Pons (tissue), 1 donor: ENCODE measurements around the gene CHTOP.
"Not testable (repeated sequence)": the region's sequence is repeated elsewhere in the genome, so short reads cannot be mapped to it uniquely, and the experiment has no call there.

ENCODE experiments used
- DNase-seq: peaks from one replicate; pipeline ENCODE4 v3.0.0-alpha.2; 2016; ENCODE audit warnings: low spot score

CHTOP gene

DNA sequence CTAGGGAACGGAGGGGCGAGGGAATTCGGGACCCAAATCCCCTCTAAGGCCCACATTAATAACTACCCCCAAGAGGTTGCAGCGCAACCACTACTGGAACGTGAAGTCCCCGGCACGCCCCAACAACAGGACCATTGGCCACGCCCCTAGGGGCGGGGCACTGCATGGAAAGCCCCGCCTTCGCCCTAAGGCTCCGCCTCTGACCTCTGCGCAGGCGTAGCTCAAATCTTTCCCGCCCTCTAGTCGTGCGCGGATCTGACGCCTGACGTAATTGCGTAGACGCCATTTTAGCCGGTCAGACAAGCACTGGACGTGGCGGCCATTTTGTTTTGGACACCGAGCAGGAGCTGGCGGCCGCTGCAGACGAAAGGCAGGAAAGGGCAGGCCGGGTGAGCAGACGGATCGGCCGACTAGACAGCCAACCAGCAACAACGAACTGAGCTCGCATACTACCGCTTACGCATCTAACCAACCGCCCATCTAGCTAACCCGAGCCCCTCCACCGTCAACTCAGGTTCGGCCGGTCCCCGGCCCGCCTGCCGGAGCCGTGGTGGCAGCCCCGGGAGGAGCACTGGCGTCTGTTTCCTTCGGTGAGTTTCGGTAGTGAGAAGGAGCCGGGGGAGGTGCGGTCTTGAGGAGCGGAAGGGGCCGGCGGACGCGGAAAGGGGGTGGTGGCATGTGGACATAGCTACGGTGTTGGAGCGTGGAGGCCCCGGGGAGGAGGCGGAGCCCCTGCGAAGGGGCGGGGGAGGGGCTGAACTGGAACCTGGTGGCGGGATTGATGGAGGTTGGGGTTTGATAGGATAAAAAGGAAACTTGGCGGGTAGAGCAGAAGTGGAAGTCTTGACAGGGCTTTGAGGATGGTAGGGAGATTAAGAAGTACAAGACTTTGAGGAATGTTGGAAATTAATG is at the start of gene CHTOP:
Gene CHTOP, plus strand, starts transcription at position 313 of the 912 bp plus-strand sequence. CDS start 2,523 bp downstream, outside the sequence.
- DNase-seq: peak; percentile 99

GRCh38 chr1:153585006-153585405 is 48.9 kb upstream of the CHTOP start:
- DNase-seq: no peak

DNA sequence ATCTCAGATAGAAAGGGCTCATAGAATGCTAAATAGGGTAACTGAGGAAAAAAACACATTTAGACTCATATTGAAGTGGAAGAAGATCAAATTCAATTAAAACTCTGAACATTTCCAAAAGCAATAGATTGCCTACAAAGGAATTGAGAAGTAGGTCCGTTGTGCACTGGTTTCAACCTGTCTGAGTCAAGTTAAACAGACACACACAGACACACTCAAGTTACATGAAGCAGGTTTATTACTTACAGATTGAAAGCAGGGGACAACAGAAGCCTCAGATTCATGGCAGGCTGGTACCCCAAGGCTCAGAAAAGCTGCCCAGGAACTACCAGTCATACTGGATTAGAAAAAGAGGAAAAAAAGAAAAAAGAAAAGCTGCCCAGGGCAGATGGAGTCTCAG is 47.5 kb upstream of the CHTOP start:
- DNase-seq: no peak

DNA sequence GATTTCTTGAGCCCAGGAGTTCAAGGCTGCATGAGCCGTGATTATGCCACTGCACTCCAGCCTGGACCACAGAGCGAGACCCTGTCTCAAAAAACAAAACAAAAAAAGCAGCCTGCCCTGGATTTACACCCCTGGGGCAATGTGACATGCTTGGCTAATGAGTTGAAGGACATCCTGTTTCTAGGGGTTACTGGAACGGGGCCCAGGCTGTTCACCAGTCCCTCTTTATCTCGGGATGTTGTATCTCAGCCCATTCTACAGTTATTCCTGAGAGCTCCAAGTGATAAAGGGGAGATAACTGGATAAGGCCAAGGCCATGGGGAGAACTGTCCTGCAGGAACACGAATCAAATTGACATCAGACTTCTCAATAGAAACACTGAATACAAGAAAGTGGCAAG is 46.6 kb upstream of the CHTOP start:
- DNase-seq: no peak

DNA sequence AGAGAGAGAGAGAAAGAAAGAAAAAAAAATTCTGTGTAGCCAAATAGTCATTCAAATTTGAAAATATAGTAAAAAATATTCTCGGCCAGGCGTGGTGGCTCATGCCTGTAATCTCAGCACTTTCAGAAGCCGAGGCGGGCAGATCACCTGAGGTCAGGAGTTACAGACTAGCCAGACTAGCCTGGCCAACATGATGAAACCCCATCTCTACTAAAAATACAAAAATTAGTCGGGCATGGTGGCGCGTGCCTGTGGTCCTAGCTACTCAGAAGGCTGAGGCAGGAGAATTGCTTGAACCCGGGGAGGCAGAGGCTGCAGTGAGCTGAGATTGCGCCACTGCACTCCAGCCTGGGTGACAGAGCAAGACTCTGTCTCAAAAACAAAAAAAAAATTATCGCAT is 45.8 kb upstream of the CHTOP start:
- not testable (repeated sequence) for DNase-seq

GRCh38 chr1:153588482-153588881 is 45.4 kb upstream of the CHTOP start:
- DNase-seq: no peak

DNA sequence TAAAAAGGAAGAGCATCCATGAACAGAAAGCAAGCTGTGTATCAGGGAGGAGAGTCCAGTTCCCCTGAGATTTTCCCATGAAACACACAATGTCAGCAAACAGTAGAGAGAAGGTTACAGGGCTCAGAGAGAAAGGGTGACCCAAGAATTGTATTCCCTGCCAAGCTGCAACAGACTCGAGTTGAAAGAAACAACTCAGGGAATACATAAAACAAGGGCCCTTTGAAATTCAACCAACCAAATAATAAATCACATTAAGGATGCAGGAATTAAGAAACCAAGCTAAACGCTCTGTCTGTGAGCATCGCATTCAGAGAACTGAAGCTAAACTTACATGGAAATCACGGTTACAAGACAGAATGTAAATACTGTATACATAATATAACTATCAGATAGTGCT is 41.1 kb upstream of the CHTOP start:
- DNase-seq: peak; percentile 65

GRCh38 chr1:153597206-153597605 is 36.7 kb upstream of the CHTOP start:
- no peak for DNase-seq

DNA sequence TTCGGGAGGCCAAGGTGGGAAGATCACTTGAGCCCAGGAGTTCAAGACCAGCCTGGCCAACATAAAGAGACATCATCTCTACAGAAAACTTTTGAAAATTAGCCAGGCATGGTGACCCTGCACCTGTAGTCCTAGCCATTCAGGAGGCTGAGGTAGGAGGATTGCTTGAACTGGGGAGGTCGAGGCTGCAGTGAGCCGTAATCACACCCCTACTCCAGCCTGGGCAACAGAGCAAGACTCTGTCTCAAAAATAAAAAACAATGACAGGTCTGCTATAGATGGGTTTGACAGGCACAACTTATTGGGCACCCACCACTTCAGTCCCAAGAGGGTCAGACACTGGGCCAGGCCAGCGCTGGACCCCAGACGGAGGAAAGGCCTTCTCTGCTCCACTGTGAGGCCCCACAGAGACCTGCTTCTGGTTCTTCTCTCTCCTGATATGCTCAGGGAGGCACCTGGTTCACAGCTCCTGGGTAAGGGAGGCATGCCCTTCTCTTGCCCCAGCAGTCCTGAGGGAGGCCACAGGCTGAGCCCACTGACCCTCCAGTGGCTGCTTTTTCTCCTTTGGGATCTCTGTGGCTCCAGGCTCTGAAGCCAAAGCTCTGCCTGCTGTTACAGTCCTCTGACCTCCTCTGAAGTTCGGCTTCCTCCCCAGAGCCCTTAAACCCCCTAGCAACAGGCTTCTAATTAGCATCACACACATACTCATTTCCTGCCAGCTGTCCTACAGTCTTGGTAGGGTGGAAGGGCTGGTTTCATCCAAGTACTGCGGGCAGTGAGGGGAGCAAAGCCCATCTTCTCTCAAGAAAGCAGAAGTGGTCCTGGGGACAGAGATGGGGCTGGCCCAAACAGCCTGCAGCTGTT is 35.3 kb upstream of the CHTOP start:
- DNase-seq: no peak

GRCh38 chr1:153599847-153600246 is 34.0 kb upstream of the CHTOP start:
- no peak for DNase-seq

DNA sequence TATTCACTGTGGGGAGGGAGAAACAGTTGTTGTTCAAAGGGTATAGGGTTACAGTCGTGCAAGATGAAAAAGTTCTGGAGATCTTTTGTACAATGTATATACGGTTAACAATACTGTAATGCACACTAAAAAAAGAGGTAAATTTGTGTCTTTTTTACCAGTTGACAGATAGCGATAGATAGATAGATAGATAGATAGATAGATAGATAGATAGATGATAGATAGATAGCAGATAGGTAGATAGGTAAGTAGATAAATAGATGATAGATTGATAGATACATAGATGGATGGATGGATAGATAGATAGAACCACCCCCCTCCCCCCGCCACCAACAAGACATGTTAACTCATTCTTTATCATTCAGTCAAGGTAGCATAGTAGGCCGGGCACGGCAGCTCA is 31.1 kb upstream of the CHTOP start:
- DNase-seq: no peak

DNA sequence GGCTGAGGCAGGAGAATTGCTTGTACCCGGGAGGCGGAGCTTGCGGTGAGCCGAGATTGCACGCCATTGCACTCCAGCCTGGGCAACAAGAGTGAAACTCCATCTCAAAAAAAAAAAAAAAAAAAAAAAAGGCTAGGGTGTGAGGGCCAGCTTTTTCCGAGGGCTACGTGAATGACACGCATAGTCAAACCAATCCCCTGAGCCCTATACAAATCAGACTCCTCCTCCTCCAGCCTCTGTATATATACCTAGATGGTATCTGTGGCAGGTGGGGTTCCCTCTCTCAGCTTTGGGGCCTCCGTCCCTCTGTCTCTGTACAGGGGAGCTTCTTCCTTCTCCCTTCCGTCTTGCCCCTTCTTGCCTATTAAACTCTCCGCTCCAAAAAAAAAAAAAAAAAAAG is 27.7 kb upstream of the CHTOP start:
- DNase-seq: no peak

DNA sequence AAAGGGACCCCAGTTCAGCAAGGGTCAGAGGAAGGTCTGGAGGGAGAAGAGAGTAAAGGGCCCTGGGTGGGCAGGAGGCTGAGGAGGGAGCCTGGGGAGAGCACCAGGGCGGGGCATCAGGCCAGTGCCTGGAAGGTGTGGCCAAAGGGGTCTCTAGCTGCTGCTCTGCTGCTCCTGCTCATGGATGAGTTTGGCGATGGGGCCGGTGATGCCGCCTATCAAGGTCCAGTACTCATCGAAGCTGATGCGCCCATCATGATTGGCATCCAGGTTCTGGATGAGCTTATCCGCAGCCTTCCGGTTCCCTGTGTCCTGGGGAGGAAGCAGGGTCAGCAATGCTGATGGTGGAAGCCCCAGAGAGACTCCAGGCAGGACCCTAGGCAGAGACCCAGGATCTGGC is 26.5 kb upstream of the CHTOP start:
- no peak for DNase-seq

- no peak for DNase-seq
These were observed 25.7 kb upstream of the CHTOP start for GRCh38 chr1:153608089-153608682.

GRCh38 chr1:153608742-153609584 is 24.9 kb upstream of the CHTOP start:
- DNase-seq: peak; percentile 85

DNA sequence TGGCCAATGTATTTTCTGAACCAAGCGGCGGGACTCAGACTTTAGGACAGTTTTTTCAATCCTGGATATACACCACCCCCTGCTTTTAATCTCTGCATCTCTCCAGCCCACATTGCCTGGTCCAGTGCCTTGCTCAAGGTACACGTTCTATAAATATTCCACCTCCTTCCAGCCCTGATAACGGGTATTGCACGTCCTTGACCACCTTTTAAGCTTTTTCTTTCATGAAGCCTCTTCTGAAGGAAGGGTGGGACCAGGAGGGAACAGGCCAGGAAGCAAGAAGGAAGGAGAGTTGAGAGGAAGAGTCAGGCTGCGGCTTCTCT is 24.3 kb upstream of the CHTOP start:
- DNase-seq: no peak

DNA sequence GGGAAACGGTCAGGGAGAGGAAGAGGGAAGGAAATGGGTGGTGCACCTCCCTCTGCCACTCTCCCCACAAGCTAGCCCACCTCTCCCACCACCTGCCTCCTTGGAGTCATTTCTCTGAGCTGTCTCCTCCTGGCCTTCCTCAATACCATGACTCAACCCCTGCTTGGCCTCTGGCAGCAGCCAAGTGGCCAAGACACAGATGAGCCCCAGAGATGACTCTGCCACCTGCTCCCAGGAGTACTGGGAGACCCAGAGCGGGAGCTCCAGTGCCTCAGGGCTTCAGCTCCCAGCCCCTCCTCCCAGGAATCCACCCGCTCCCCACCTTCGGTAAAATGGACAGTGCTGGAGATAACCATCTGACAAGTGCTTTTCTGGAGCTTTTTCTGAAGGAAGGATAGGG is 23.5 kb upstream of the CHTOP start:
- DNase-seq: no peak

GRCh38 chr1:153610811-153611301 is 23.0 kb upstream of the CHTOP start:
- no peak for DNase-seq

GRCh38 chr1:153611356-153611755 is 22.5 kb upstream of the CHTOP start:
- DNase-seq: no peak

DNA sequence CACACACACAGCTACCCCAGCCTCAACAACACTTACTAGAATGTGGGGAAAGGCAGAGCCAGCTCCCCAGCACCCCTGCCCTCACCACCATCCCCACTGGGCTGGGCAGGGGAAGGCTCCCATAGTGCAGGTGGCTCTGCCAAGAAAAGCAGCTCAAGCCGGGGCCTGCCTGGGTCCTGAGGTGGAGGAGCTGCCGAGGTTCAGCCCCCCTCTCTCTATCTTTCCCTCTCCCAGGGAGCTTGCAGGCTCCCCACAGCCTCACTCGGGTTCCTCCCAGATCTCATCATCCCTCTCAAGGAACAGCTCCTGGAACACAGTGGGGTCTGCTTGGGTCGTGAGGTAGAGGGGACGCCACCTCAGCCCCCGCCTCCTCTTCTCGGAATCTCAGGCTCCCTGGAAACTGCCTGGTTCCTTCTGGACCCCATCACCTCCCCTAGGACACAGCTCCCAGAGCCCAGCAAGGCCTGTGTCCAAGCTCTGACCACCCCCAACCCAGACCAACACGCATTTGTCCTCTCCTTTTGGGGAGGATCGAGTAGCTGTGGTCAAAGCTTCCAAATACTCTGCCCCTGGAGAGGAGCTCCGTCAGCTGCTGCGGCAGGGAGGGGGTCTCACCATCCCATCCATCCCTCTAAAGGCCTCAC is 21.6 kb upstream of the CHTOP start:
- DNase-seq: no peak

DNA sequence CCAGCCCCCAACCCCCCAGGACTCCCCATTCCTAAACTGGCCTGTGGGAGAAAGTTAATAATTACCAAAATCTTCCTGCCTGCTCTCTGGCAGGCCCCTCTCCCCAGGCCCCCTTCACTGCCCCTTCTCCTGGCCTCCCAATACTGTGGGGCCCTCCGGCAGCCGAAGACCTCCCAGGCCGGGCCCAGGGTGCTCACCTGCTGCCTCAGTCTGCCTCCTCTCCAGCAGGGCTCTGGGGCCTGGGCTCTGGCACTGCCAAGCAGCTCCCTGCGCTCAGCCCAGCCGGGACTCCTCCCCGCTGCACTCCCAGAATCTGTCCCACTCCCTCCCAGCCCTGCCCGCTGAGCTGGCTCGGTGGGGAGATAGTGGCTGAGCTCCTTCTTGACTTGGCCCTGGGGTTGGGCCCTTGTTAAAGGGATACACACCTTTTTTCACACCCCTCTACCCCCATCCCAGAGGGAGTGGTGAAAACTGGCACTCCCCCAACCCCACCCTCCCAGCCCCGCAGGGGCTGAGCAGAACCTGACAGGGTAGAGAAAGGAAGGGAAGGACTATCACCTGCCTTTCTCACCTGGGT is 21.0 kb upstream of the CHTOP start, which contains the start of gene S100A16:
Gene S100A16, minus strand, starts transcription at position 383 of the 577 bp plus-strand sequence. CDS start 4,986 bp downstream, outside the sequence.
- DNase-seq: no peak
